Endothelial cell of umbilical vein (primary cell): ENCODE results near the gene STYK1. TPM values are rescaled to one million over a fixed set of nuclear protein-coding genes. Genes with fewer than 3 reads are reported as not detected.
A peak's percentile ranks its signal among the peaks of the same experiment; 100 is the strongest.

Source experiments
- BruUV-seq: library from RNA; stranded (reverse); fragments of 400-500 nt; replicated peaks from 2 replicates; lab custom pipeline; 2021; lab: Mats Ljungman, UMichigan
- CTCF ChIA-PET: fragments of 300-600, 350-600 bp; sonication (Branson Sonifier 250); formaldehyde crosslinking; loops from one replicate; lab custom pipeline; 2021; ENCODE audit warnings: antibody characterized with exemption, inconsistent platforms; lab: Charles Lee
- POLR2A ChIA-PET: fragments of 300-600, 350-600 bp; sonication (Branson Sonifier 250); formaldehyde crosslinking; loops from one replicate; lab custom pipeline; 2021; ENCODE audit warnings: antibody characterized with exemption, inconsistent platforms; lab: Charles Lee
- DNase-seq: peaks from one replicate; pipeline ENCODE4 v3.0.0-alpha.2; 2011; ENCODE audit warnings: low read depth, low spot score
- FAIRE-seq: peaks from 2 replicates; lab custom pipeline; 2011; peaks lifted over from hg19 to GRCh38; lab: Jason Lieb, UNC
- H2AFZ ChIP-seq: 2 replicates; pipeline ENCODE4 v1.6.0; 2012; ENCODE audit warnings: low read depth, low read length, control low read depth, inconsistent platforms
- H3K27ac ChIP-seq: 2 replicates; pipeline ENCODE4 v1.5.1; 2011; ENCODE audit warnings: low read depth, mild to moderate bottlenecking, control low read depth, low read length, moderate library complexity; ENCODE audit not compliant: insufficient read depth
- H3K27me3 ChIP-seq, 2 experiments: 2 replicates each; pipeline versions ENCODE4 v1.6.0 to v1.6.1; 2011; ENCODE audit warnings: low read length in 2 of 2, mixed read lengths in 1 of 2; ENCODE audit not compliant: control insufficient read depth in 2 of 2, insufficient read depth in 2 of 2
- H3K36me3 ChIP-seq, 2 experiments: 2 replicates in 1 of 2; 3 replicates in 1 of 2; pipeline ENCODE4 v1.5.1; 2011; ENCODE audit warnings: low read length in 2 of 2, mild to moderate bottlenecking in 1 of 2, moderate library complexity in 1 of 2; ENCODE audit not compliant: control insufficient read depth in 2 of 2, insufficient read depth in 2 of 2; ENCODE audit errors: extremely low read depth in 1 of 2
- H3K4me1 ChIP-seq: 3 replicates; pipeline ENCODE4 v1.5.1; 2011; ENCODE audit warnings: mild to moderate bottlenecking, low read length; ENCODE audit not compliant: control insufficient read depth, insufficient read depth; ENCODE audit errors: extremely low read depth
- H3K4me2 ChIP-seq: 2 replicates; pipeline ENCODE4 v1.6.1; 2011; ENCODE audit warnings: low read length, control low read depth, mixed read lengths; ENCODE audit not compliant: insufficient read depth
- H3K4me3 ChIP-seq, 3 experiments: fragments of 200-600 bp in 1 of 3; sonication (generic), shearing (Covaris generic) in 1 of 3; replicated peaks in 1 of 3; 2 replicates each; pipeline ENCODE4 v1.5.1; 2011 to 2016; ENCODE audit warnings: control low read depth in 3 of 3, low read length in 3 of 3, mild to moderate bottlenecking in 2 of 3, inconsistent platforms in 1 of 3, low read depth in 1 of 3, moderate library complexity in 1 of 3; ENCODE audit not compliant: insufficient read depth in 1 of 3
- H3K79me2 ChIP-seq: 2 replicates; pipeline ENCODE4 v1.6.0; 2012; ENCODE audit warnings: low read length, inconsistent platforms; ENCODE audit not compliant: control insufficient read depth, insufficient read depth
- H3K9ac ChIP-seq: replicated peaks from 2 replicates; pipeline ENCODE3; 2011; ENCODE audit warnings: low read length, control low read depth; ENCODE audit not compliant: insufficient read depth; ENCODE audit errors: extremely low read depth
- H3K9me1 ChIP-seq: replicated peaks from 3 replicates; pipeline ENCODE4 v1.6.0; 2011; ENCODE audit warnings: mild to moderate bottlenecking, low read length; ENCODE audit not compliant: control insufficient read depth, insufficient read depth; ENCODE audit errors: extremely low read depth
- H3K9me3 ChIP-seq: replicated peaks from 2 replicates; pipeline ENCODE4 v1.5.1; 2012; ENCODE audit warnings: low read length, inconsistent platforms; ENCODE audit not compliant: control insufficient read depth, insufficient read depth
- H4K20me1 ChIP-seq: replicated peaks from 2 replicates; pipeline ENCODE3; 2011; ENCODE audit warnings: mild to moderate bottlenecking, low read length; ENCODE audit not compliant: control insufficient read depth, insufficient read depth; ENCODE audit errors: extremely low read depth
- CTCF ChIP-seq, 2 donors: IDR thresholded peaks; 1 replicate in 1 of 2; 2 replicates in 1 of 2; pipeline ENCODE4 v1.5.1; 2011; ENCODE audit warnings: low read length in 2 of 2, mild to moderate bottlenecking in 2 of 2, moderate library complexity in 2 of 2, control low read depth in 1 of 2, inconsistent platforms in 1 of 2, low read depth in 1 of 2; ENCODE audit not compliant: insufficient read depth in 1 of 2; ENCODE audit errors: extremely low read depth in 1 of 2
- EZH2 ChIP-seq: IDR thresholded peaks from 2 replicates; pipeline ENCODE4 v1.6.1; 2012; ENCODE audit warnings: borderline replicate concordance, low read depth, mild to moderate bottlenecking, moderate library complexity, low read length, inconsistent platforms; ENCODE audit not compliant: severe bottlenecking
- FOS ChIP-seq: IDR thresholded peaks from 2 replicates; pipeline ENCODE4 v1.6.1; 2011; ENCODE audit warnings: mild to moderate bottlenecking, low read length, moderate library complexity, borderline replicate concordance; ENCODE audit not compliant: insufficient read depth
- GATA2 ChIP-seq: IDR thresholded peaks from 2 replicates; pipeline ENCODE4 v1.7.0; 2011; ENCODE audit warnings: low read depth, mild to moderate bottlenecking, moderate library complexity, mixed read lengths, low read length; ENCODE audit not compliant: insufficient read length, insufficient read depth
- JUN ChIP-seq: IDR thresholded peaks from 2 replicates; pipeline ENCODE4 v1.6.1; 2011; ENCODE audit warnings: borderline replicate concordance, low read depth; ENCODE audit not compliant: insufficient read length, insufficient read depth
- MAX ChIP-seq: IDR thresholded peaks from 2 replicates; pipeline ENCODE4 v1.6.1; 2011; ENCODE audit not compliant: insufficient read depth, insufficient read length
- MYC ChIP-seq: IDR thresholded peaks from one replicate; pipeline ENCODE4 v1.6.1; 2011; ENCODE audit warnings: mild to moderate bottlenecking, low read depth, low read length
- POLR2A ChIP-seq: IDR thresholded peaks from 2 replicates; pipeline ENCODE4 v1.6.1; 2012; ENCODE audit warnings: low read depth, mild to moderate bottlenecking, control low read depth, low read length
- POLR2AphosphoS5 ChIP-seq: IDR thresholded peaks from 2 replicates; pipeline ENCODE4 v1.6.1; 2012; ENCODE audit warnings: low read depth, mild to moderate bottlenecking, control low read depth, low read length, moderate library complexity; ENCODE audit not compliant: insufficient read depth
- dilution Hi-C: fragments of 300-500 bp; cut with MboI; formaldehyde crosslinking; loops from one replicate; pipeline ENCODE4 v1.15.0; 2019; ENCODE audit warnings: low sequenced_read_pairs; ENCODE audit not compliant: extremely low pct_ligation_motif_present
- intact Hi-C: fragments of 100-400 bp; cut with micrococcal nuclease; formaldehyde crosslinking; loops from one replicate; pipeline ENCODE4 v1.10.0; 2022
- polyA plus RNA-seq, 4 experiments: library from polyadenylated mRNA; depleted of rRNA in 3 of 4; stranded (reverse) in 3 of 4; unstranded in 1 of 4; fragments of >200 nt; gene quantifications; 2 replicates each; pipeline versions ENCODE4 v1.2.1 to v1.2.3, GENCODE V29; 2011 to 2012; ENCODE audit warnings: missing spikeins in 1 of 4
- total RNA-seq: library from RNA; stranded (reverse); gene quantifications from 2 replicates; pipeline ENCODE4 v1.2.3, GENCODE V29; 2021

Gene STYK1
- total and polyA plus RNA-seq, 2 donors (not counting 3 experiments of a cell fraction or from before 2014, with no cell fraction given), result 7.7 to 15.2 TPM

GRCh38 chr12:10716277-10716676 is 42.4 kb upstream of the STYK1 start:
- POLR2A ChIA-PET, result no interaction called here
- Histone ChIP-seq H3K9me3 (no peaks in the 10 kb centered on the region), H3K27me3 (no peaks in the 10 kb centered on the region), H4K20me1 (peaks cover 4% of the 10 kb centered on the region), H3K9ac (peak overlapping the region; percentile 99), H3K27ac (peak overlapping the region; percentile 82), H2AFZ (no peak overlapping the region), H3K79me2 (peaks cover 91% of the 10 kb centered on the region), H3K36me3 (peaks cover 4 to 21% of the 10 kb centered on the region in 2 experiments), H3K4me2 (peak overlapping the region; percentile 90), H3K4me1 (peaks cover 59% of the 10 kb centered on the region), H3K4me3 (peak overlapping the region in 1 of 3 experiments; percentile 44), H3K9me1 (no peaks in the 10 kb centered on the region)
- dilution Hi-C loops, result no loop called here
- FAIRE-seq (no peak), DNase-seq (no peak)
- intact Hi-C loops, result loop anchor here (2.0 kb wide), 1 partner anchor 41 kb away; the partner anchor contains the start of gene STYK1
- CTCF ChIA-PET, result interaction anchor here (1.0 to 4.3 kb wide), 2 partner anchors 34 to 484 kb away, joined by 3 to 49 read pairs; no protein-coding TSS in a partner anchor
- BruUV-seq, result TSS peak; percentile 1
- TF ChIP-seq POLR2AphosphoS5 (no peak), MYC (no peak), GATA2 (no peak), MAX (no peak), EZH2 (no peak), POLR2A (no peak), CTCF (IDR thresholded peaks at IDR 0.05; ENCODE audit: extremely low read depth in 1 of 2, insufficient read depth in 1 of 2, low read depth in 1 of 2, low read length in 2 of 2) (no peak), JUN (no peak), FOS (no peak)
